Loucy (cell line): Measurements from ENCODE around the gene CCL18.

Experiments used
- H2AFZ ChIP-seq: fragments of 200-600 bp; sonication (generic); 2 replicates; pipeline ENCODE4 v1.6.0; 2016; ENCODE audit warnings: antibody characterized with exemption, mild to moderate bottlenecking, low read length, moderate library complexity
- H3F3A ChIP-seq: fragments of 200-600 bp; 2 replicates; pipeline ENCODE4 v1.6.0; 2016; ENCODE audit warnings: antibody characterized with exemption, low read depth, mild to moderate bottlenecking
- H3K27me3 ChIP-seq: fragments of 200-600 bp; sonication (generic); 2 replicates; pipeline ENCODE4 v1.6.1; 2014; ENCODE audit warnings: low read length, mild to moderate bottlenecking; ENCODE audit not compliant: insufficient read depth, poor library complexity, severe bottlenecking
- H3K36me3 ChIP-seq: fragments of 200-600 bp; sonication (generic); 2 replicates; pipeline ENCODE4 v1.6.1; 2016; ENCODE audit warnings: low read length; ENCODE audit not compliant: insufficient read depth
- H3K4me1 ChIP-seq: fragments of 200-600 bp; sonication (generic); 2 replicates; pipeline ENCODE4 v1.5.1; 2014; ENCODE audit warnings: low read length, mild to moderate bottlenecking; ENCODE audit not compliant: insufficient read depth, poor library complexity, severe bottlenecking
- H3K4me2 ChIP-seq: fragments of 200-600 bp; sonication (generic); 2 replicates; pipeline ENCODE4 v1.6.0; 2014; ENCODE audit warnings: antibody characterized with exemption, low read length, low read depth, mild to moderate bottlenecking; ENCODE audit not compliant: poor library complexity, severe bottlenecking
- H3K4me3 ChIP-seq: fragments of 200-600 bp; sonication (generic); 2 replicates; pipeline ENCODE4 v1.5.1; 2014; ENCODE audit warnings: low read length, mild to moderate bottlenecking, mixed read lengths; ENCODE audit not compliant: poor library complexity, severe bottlenecking
- H3K79me2 ChIP-seq: fragments of 200-600 bp; sonication (generic); 2 replicates; pipeline ENCODE4 v1.6.1; 2014; ENCODE audit warnings: low read length; ENCODE audit not compliant: insufficient read depth
- H3K9ac ChIP-seq: fragments of 200-600 bp; sonication (generic); 2 replicates; pipeline ENCODE4 v1.6.0; 2014; ENCODE audit warnings: mild to moderate bottlenecking, low read depth, low read length, moderate library complexity; ENCODE audit not compliant: poor library complexity, severe bottlenecking
- H3K9me2 ChIP-seq: fragments of 200-600 bp; sonication (generic); replicated peaks from 2 replicates; pipeline ENCODE4 v1.6.1; 2016; ENCODE audit warnings: low read depth, low read length, mixed read lengths
- H3K9me3 ChIP-seq: fragments of 200-600 bp; sonication (generic); 2 replicates; pipeline ENCODE4 v1.6.1; 2014; ENCODE audit warnings: mild to moderate bottlenecking, antibody characterized with exemption, low read length, low read depth; ENCODE audit not compliant: insufficient read depth
- H4K20me1 ChIP-seq: fragments of 200-600 bp; sonication (generic); 2 replicates; pipeline ENCODE4 v1.6.0; 2014; ENCODE audit warnings: antibody characterized with exemption, low read length, mild to moderate bottlenecking; ENCODE audit not compliant: insufficient read depth, poor library complexity, severe bottlenecking
- EZH2phosphoT487 ChIP-seq: fragments of 200-600 bp; IDR thresholded peaks from 2 replicates; pipeline ENCODE4 v1.6.1; 2018; ENCODE audit warnings: antibody characterized with exemption, mild to moderate bottlenecking, moderate library complexity, borderline replicate concordance
- TF ChIP-seq, protein P1 (sequence below): fragments of 200-600 bp; sonication (generic); conservative IDR thresholded peaks from 2 replicates; pipeline ENCODE4 v1.5.1; 2014; ENCODE audit warnings: mild to moderate bottlenecking, antibody characterized with exemption, low read length

CCL18 gene

GRCh38 chr17:36088670-36089338 is 24.7 kb downstream of the CCL18 start:
- no peaks in the 10 kb centered on the region for H3F3A ChIP-seq
- H3K79me2 ChIP-seq: no peaks in the 10 kb centered on the region
- no peak overlapping the region for H3K4me2 ChIP-seq
- H3K4me1 ChIP-seq: peaks cover 6% of the 10 kb centered on the region
- no peak overlapping the region for H2AFZ ChIP-seq
- no peaks in the 10 kb centered on the region for H3K27me3 ChIP-seq
- TF ChIP-seq, protein P1, sequence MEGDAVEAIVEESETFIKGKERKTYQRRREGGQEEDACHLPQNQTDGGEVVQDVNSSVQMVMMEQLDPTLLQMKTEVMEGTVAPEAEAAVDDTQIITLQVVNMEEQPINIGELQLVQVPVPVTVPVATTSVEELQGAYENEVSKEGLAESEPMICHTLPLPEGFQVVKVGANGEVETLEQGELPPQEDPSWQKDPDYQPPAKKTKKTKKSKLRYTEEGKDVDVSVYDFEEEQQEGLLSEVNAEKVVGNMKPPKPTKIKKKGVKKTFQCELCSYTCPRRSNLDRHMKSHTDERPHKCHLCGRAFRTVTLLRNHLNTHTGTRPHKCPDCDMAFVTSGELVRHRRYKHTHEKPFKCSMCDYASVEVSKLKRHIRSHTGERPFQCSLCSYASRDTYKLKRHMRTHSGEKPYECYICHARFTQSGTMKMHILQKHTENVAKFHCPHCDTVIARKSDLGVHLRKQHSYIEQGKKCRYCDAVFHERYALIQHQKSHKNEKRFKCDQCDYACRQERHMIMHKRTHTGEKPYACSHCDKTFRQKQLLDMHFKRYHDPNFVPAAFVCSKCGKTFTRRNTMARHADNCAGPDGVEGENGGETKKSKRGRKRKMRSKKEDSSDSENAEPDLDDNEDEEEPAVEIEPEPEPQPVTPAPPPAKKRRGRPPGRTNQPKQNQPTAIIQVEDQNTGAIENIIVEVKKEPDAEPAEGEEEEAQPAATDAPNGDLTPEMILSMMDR: no peak
- no peak for TF ChIP-seq EZH2phosphoT487
- no peaks in the 10 kb centered on the region for H3K9me2 ChIP-seq
- H3K4me3 ChIP-seq: no peak overlapping the region
- no peaks in the 10 kb centered on the region for H3K36me3 ChIP-seq
- H3K9ac ChIP-seq: no peak overlapping the region
- no peaks in the 10 kb centered on the region for H4K20me1 ChIP-seq
- H3K9me3 ChIP-seq: no peaks in the 10 kb centered on the region

- Histone ChIP-seq H3K27me3 (no peaks in the 10 kb centered on the region), H4K20me1 (no peaks in the 10 kb centered on the region), H3K9me2 (no peaks in the 10 kb centered on the region), H3K9ac (no peak overlapping the region), H3K79me2 (no peaks in the 10 kb centered on the region), H3K4me3 (no peak overlapping the region), H3K9me3 (no peaks in the 10 kb centered on the region), H3K36me3 (no peaks in the 10 kb centered on the region), H3F3A (no peaks in the 10 kb centered on the region), H2AFZ (no peak overlapping the region), H3K4me1 (peaks cover 6% of the 10 kb centered on the region), H3K4me2 (peak overlapping the region; percentile 28)
- TF ChIP-seq, protein P1: no peak
- TF ChIP-seq EZH2phosphoT487: no peak
Measured at GRCh38 chr17:36089339-36089865, 25.3 kb downstream of the CCL18 start.

- TF ChIP-seq EZH2phosphoT487: no peak
- TF ChIP-seq, protein P1: no peak
- no peaks in the 10 kb centered on the region for H3K79me2 ChIP-seq
- no peak within 1 kb of the TSS for H2AFZ ChIP-seq
- H3K9ac ChIP-seq: no peak within 1 kb of the TSS
- H3K4me1 ChIP-seq: peaks cover 6% of the 10 kb centered on the region
- H3K9me3 ChIP-seq: no peaks in the 10 kb centered on the region
- no peaks in the 10 kb centered on the region for H3K27me3 ChIP-seq
- H3K9me2 ChIP-seq: no peaks in the 10 kb centered on the region
- H3K36me3 ChIP-seq: no peaks in the 10 kb centered on the region
- peak within 1 kb of the TSS; percentile 10 for H3K4me3 ChIP-seq
- no peaks in the 10 kb centered on the region for H4K20me1 ChIP-seq
- H3K4me2 ChIP-seq: peak within 1 kb of the TSS; percentile 28
- no peaks in the 10 kb centered on the region for H3F3A ChIP-seq
Measured at GRCh38 chr17:36089888-36090836, 26.1 kb downstream of the CCL18 start, which contains the start of gene CCL3. CCL3 (minus strand) TSS chr17:36090143; CDS start chr17:36090058, 85 bp downstream.
